ENCODE measurements around the gene GTF2IRD2. TPM values are rescaled to one million over a fixed set of nuclear protein-coding genes. Genes with fewer than 3 reads are reported as not detected.
"Not testable (repeated sequence)": the region's sequence is repeated elsewhere in the genome, so short reads cannot be mapped to it uniquely, and the experiment has no call there.

Gene GTF2IRD2
- total and polyA plus RNA-seq, 4 experiments from 2014 or later, result 12.2 to 35.9 (median 23.9) TPM

DNA sequence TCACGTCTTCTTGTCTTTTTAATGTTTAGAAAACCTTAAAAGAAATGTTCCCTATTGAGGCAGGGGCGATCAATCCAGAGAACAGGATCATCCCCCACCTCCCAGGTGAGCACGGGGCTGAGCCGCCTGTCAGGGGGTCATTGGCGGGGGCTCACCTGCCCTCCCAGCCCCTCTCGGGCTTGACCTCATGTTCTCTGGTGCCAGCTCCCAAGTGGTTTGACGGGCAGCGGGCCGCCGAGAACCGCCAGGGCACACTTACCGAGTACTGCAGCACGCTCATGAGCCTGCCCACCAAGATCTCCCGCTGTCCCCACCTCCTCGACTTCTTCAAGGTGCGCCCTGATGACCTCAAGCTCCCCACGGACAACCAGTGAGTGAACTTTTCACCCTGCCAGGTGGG is 72.4 kb downstream of the GTF2IRD2 start:
- intact Hi-C loops (cut with micrococcal nuclease); CTCF ChIA-PET (ENCODE audit: partially characterized antibody); H3K4me3 Mint-ChIP-seq; H3K4me1 Mint-ChIP-seq; H3K4me1 ChIP-seq (ENCODE audit: insufficient read depth, low read length); H3K9me3 ChIP-seq (ENCODE audit: control insufficient read depth in 1 of 2, low read length in 2 of 2); H3K27ac Mint-ChIP-seq; H3K36me3 Mint-ChIP-seq; H3K27me3 Mint-ChIP-seq; H3K27ac ChIP-seq (ENCODE audit: low read depth, low read length); H3K9me3 Mint-ChIP-seq; H3K4me3 ChIP-seq (ENCODE audit: low read length in 2 of 2); H3K36me3 ChIP-seq (ENCODE audit: insufficient read depth, low read length); H3K27me3 ChIP-seq (ENCODE audit: insufficient read depth, low read length); POLR2A ChIA-PET (ENCODE audit: partially characterized antibody); DNase-seq: not testable (repeated sequence)

- CTCF ChIA-PET (ENCODE audit: partially characterized antibody); H3K4me1 Mint-ChIP-seq; H3K9me3 ChIP-seq (ENCODE audit: control insufficient read depth in 1 of 2, low read length in 2 of 2); H3K36me3 Mint-ChIP-seq; H3K36me3 ChIP-seq (ENCODE audit: insufficient read depth, low read length); H3K27ac Mint-ChIP-seq; H3K27me3 Mint-ChIP-seq; H3K27me3 ChIP-seq (ENCODE audit: insufficient read depth, low read length); H3K9me3 Mint-ChIP-seq; POLR2A ChIA-PET (ENCODE audit: partially characterized antibody); H3K4me1 ChIP-seq (ENCODE audit: insufficient read depth, low read length); H3K27ac ChIP-seq (ENCODE audit: low read depth, low read length); intact Hi-C loops (cut with micrococcal nuclease); H3K4me3 Mint-ChIP-seq; H3K4me3 ChIP-seq (ENCODE audit: low read length in 2 of 2); DNase-seq: not testable (repeated sequence)
Measured at GRCh38 chr7:74775111-74775510, 76.3 kb downstream of the GTF2IRD2 start.

GRCh38 chr7:74773760-74774750 is 77.3 kb downstream of the GTF2IRD2 start, which contains the start of gene NCF1:
Gene NCF1, plus strand, starts transcription at chr7:74774011. Its CDS starts 21 bp downstream, at chr7:74774032.
- intact Hi-C loops (cut with micrococcal nuclease); H3K27me3 Mint-ChIP-seq; H3K4me3 Mint-ChIP-seq; CTCF ChIA-PET (ENCODE audit: partially characterized antibody); H3K4me1 ChIP-seq (ENCODE audit: insufficient read depth, low read length); POLR2A ChIA-PET (ENCODE audit: partially characterized antibody); H3K36me3 Mint-ChIP-seq; H3K36me3 ChIP-seq (ENCODE audit: insufficient read depth, low read length); H3K27me3 ChIP-seq (ENCODE audit: insufficient read depth, low read length); H3K4me1 Mint-ChIP-seq; H3K9me3 ChIP-seq (ENCODE audit: control insufficient read depth in 1 of 2, low read length in 2 of 2); H3K27ac Mint-ChIP-seq; DNase-seq; H3K9me3 Mint-ChIP-seq; H3K4me3 ChIP-seq (ENCODE audit: low read length in 2 of 2); H3K27ac ChIP-seq (ENCODE audit: low read depth, low read length): not testable (repeated sequence)

- H3K27me3 Mint-ChIP-seq; H3K9me3 ChIP-seq (ENCODE audit: control insufficient read depth in 1 of 2, low read length in 2 of 2); H3K4me3 ChIP-seq (ENCODE audit: low read length in 2 of 2); H3K4me1 ChIP-seq (ENCODE audit: insufficient read depth, low read length); DNase-seq; H3K4me1 Mint-ChIP-seq; H3K27ac ChIP-seq (ENCODE audit: low read depth, low read length); H3K27me3 ChIP-seq (ENCODE audit: insufficient read depth, low read length); H3K36me3 ChIP-seq (ENCODE audit: insufficient read depth, low read length); intact Hi-C loops (cut with micrococcal nuclease); CTCF ChIA-PET (ENCODE audit: partially characterized antibody); H3K9me3 Mint-ChIP-seq; H3K4me3 Mint-ChIP-seq; H3K36me3 Mint-ChIP-seq; POLR2A ChIA-PET (ENCODE audit: partially characterized antibody); H3K27ac Mint-ChIP-seq: not testable (repeated sequence)
Measured at GRCh38 chr7:74772093-74772492, 79.3 kb downstream of the GTF2IRD2 start.

DNA sequence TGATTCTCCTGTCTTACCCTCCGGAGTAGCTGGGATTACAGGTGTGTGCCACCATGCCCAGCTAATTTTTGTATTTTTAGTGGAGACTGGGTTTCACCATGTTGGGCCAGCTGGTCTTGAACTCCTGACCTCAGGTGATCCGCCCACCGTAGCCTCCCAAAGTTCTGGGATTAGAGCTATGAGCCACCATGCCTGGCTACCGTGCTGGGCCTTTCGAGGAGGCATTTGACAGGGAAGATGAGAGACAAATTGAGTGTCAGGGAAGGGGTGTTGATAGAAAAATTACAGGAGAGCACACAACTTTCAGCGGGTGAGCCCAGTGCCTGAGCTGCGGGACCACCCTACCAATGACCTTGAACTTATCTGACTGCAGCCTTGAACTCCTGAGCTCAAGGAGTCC is 81.3 kb downstream of the GTF2IRD2 start:
- H3K9me3 ChIP-seq (ENCODE audit: control insufficient read depth in 1 of 2, low read length in 2 of 2); DNase-seq; H3K27me3 ChIP-seq (ENCODE audit: insufficient read depth, low read length); H3K27me3 Mint-ChIP-seq; CTCF ChIA-PET (ENCODE audit: partially characterized antibody); H3K27ac ChIP-seq (ENCODE audit: low read depth, low read length); H3K27ac Mint-ChIP-seq; H3K4me3 ChIP-seq (ENCODE audit: low read length in 2 of 2); H3K36me3 ChIP-seq (ENCODE audit: insufficient read depth, low read length); H3K9me3 Mint-ChIP-seq; H3K4me1 Mint-ChIP-seq; H3K36me3 Mint-ChIP-seq; POLR2A ChIA-PET (ENCODE audit: partially characterized antibody); H3K4me3 Mint-ChIP-seq; H3K4me1 ChIP-seq (ENCODE audit: insufficient read depth, low read length); intact Hi-C loops (cut with micrococcal nuclease): not testable (repeated sequence)

GRCh38 chr7:74766991-74767390 is 84.4 kb downstream of the GTF2IRD2 start:
- not testable (repeated sequence) for DNase-seq

DNA sequence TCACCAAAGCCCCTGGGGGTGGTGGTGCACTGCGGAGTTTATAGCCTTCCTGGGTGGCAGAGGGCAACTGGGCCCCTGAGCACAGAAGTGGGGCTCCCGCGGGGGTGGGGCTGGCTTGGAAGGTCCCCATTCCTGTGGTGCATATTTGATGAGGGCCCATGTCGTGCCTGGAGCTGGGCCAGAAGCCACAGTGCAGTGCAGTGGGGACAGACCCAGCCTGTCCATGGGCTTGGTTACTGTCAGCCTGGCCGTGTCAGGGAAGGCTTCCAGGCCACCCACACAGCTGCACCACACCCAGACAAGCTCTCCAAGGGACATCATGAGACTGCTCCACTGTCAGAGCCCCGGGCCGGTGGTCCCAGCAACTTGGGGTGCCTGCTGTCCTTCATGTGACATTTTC is 84.9 kb downstream of the GTF2IRD2 start:
- H3K4me1 ChIP-seq (ENCODE audit: insufficient read depth, low read length); H3K4me3 Mint-ChIP-seq; H3K27ac ChIP-seq (ENCODE audit: low read depth, low read length); DNase-seq; H3K27me3 ChIP-seq (ENCODE audit: insufficient read depth, low read length); H3K27me3 Mint-ChIP-seq; H3K27ac Mint-ChIP-seq; H3K4me1 Mint-ChIP-seq; H3K4me3 ChIP-seq (ENCODE audit: low read length in 2 of 2); POLR2A ChIA-PET (ENCODE audit: partially characterized antibody); H3K36me3 Mint-ChIP-seq; H3K36me3 ChIP-seq (ENCODE audit: insufficient read depth, low read length); CTCF ChIA-PET (ENCODE audit: partially characterized antibody); H3K9me3 Mint-ChIP-seq; intact Hi-C loops (cut with micrococcal nuclease); H3K9me3 ChIP-seq (ENCODE audit: control insufficient read depth in 1 of 2, low read length in 2 of 2): not testable (repeated sequence)

More at GRCh38 chr7:74766991-74767390, 84.4 kb downstream of the GTF2IRD2 start:
- H3K36me3 ChIP-seq (ENCODE audit: insufficient read depth, low read length); H3K4me3 ChIP-seq (ENCODE audit: low read length in 2 of 2); H3K9me3 Mint-ChIP-seq; H3K36me3 Mint-ChIP-seq; H3K27me3 Mint-ChIP-seq; POLR2A ChIA-PET (ENCODE audit: partially characterized antibody); H3K4me1 Mint-ChIP-seq; H3K4me3 Mint-ChIP-seq; CTCF ChIA-PET (ENCODE audit: partially characterized antibody); H3K27ac Mint-ChIP-seq; H3K4me1 ChIP-seq (ENCODE audit: insufficient read depth, low read length); H3K9me3 ChIP-seq (ENCODE audit: control insufficient read depth in 1 of 2, low read length in 2 of 2); H3K27ac ChIP-seq (ENCODE audit: low read depth, low read length); H3K27me3 ChIP-seq (ENCODE audit: insufficient read depth, low read length); intact Hi-C loops (cut with micrococcal nuclease): not testable (repeated sequence)

All from CD4-positive, alpha-beta memory T cell (primary cell).